Progenitor cell of endocrine pancreas (in vitro differentiated cells): ENCODE data around the gene DLX5. TPM values are rescaled to one million over a fixed set of nuclear protein-coding genes. Genes with fewer than 3 reads are reported as not detected.

ENCODE experiments used
- DNase-seq: peaks from one replicate; pipeline ENCODE4 v3.0.0; 2021; ENCODE audit warnings: low spot score; ENCODE audit not compliant: unreplicated experiment
- H3K27ac Mint-ChIP-seq: 2 replicates; pipeline ENCODE4 v1.8.0; 2021; ENCODE audit warnings: mild to moderate bottlenecking, moderate library complexity, mixed read lengths
- H3K27me3 Mint-ChIP-seq: 2 replicates; pipeline ENCODE4 v1.8.0; 2021; ENCODE audit warnings: mixed read lengths
- H3K36me3 Mint-ChIP-seq: 2 replicates; pipeline ENCODE4 v1.8.0; 2022; ENCODE audit warnings: mixed read lengths; ENCODE audit not compliant: insufficient read depth
- H3K4me1 Mint-ChIP-seq: 2 replicates; pipeline ENCODE4 v1.8.0; 2021; ENCODE audit warnings: low read depth, mixed read lengths
- H3K4me3 Mint-ChIP-seq: 2 replicates; pipeline ENCODE4 v1.8.0; 2021; ENCODE audit warnings: low read depth, mild to moderate bottlenecking, moderate library complexity, mixed read lengths
- H3K9me3 Mint-ChIP-seq: 2 replicates; pipeline ENCODE4 v1.8.0; 2021; ENCODE audit warnings: low read depth, mixed read lengths
- total RNA-seq: library from RNA; stranded (reverse); gene quantifications from 2 replicates; pipeline ENCODE4 v1.2.1, GENCODE V29; 2021
- TF ChIP-seq, protein P1 (sequence below): fragments of 200-600 bp; sonication (generic); IDR thresholded peaks from one replicate; pipeline ENCODE4 v1.5.0; 2021; ENCODE audit warnings: antibody characterized with exemption, mild to moderate bottlenecking; ENCODE audit not compliant: unreplicated experiment

The DLX5 gene
- total RNA-seq, 1 donor from 2014 or later, result 1.7 TPM

DNA sequence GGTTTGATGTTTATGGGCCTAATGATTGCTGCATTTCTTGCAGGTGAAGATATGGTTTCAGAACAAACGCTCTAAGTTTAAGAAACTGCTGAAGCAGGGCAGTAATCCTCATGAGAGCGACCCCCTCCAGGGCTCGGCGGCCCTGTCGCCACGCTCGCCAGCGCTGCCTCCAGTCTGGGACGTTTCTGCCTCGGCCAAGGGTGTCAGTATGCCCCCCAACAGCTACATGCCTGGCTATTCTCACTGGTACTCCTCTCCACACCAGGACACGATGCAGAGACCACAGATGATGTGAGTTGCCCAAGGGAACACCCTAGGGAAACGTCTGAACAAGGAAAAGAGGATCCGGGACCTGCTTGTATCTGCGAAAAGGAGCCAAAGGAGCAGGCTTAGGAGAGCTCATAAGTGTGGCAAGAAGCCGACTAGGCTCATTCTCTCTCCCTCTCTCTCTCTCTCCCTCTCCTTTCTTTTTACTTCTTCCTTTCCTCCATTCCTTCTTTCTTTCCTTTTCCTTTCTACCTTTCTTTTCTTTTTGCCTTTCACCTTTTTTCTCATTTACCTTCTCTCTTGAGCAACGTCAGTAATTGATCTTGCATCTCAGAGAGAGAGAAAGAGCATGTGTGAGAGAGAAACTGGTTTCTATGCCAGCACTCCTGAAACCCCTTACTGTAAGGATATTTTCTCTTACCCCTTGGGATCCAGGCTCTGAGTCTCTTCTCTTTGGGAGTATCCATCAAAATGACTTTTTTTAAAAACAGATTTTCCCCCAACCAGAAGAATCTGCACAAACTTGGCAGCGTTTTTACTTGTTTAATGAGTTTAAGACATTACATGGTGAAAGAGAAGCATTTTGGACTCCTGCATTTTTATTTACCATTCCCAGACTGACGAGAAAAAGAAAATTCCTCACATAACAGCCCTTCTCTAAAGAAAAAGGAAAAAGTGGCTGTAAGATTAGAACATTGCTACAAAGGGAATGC is 14.6 kb downstream of the DLX5 start:
- H3K36me3 Mint-ChIP-seq, result no peaks in the 10 kb centered on the region
- H3K27me3 Mint-ChIP-seq, result peaks cover 88% of the 10 kb centered on the region
- no peaks in the 10 kb centered on the region for H3K9me3 Mint-ChIP-seq
- H3K27ac Mint-ChIP-seq, result no peak overlapping the region
- H3K4me1 Mint-ChIP-seq, result peaks cover 2% of the 10 kb centered on the region
- TF ChIP-seq, protein P1, sequence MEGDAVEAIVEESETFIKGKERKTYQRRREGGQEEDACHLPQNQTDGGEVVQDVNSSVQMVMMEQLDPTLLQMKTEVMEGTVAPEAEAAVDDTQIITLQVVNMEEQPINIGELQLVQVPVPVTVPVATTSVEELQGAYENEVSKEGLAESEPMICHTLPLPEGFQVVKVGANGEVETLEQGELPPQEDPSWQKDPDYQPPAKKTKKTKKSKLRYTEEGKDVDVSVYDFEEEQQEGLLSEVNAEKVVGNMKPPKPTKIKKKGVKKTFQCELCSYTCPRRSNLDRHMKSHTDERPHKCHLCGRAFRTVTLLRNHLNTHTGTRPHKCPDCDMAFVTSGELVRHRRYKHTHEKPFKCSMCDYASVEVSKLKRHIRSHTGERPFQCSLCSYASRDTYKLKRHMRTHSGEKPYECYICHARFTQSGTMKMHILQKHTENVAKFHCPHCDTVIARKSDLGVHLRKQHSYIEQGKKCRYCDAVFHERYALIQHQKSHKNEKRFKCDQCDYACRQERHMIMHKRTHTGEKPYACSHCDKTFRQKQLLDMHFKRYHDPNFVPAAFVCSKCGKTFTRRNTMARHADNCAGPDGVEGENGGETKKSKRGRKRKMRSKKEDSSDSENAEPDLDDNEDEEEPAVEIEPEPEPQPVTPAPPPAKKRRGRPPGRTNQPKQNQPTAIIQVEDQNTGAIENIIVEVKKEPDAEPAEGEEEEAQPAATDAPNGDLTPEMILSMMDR, result no peak
- H3K4me3 Mint-ChIP-seq, result no peak overlapping the region
- no peak for DNase-seq

DNA sequence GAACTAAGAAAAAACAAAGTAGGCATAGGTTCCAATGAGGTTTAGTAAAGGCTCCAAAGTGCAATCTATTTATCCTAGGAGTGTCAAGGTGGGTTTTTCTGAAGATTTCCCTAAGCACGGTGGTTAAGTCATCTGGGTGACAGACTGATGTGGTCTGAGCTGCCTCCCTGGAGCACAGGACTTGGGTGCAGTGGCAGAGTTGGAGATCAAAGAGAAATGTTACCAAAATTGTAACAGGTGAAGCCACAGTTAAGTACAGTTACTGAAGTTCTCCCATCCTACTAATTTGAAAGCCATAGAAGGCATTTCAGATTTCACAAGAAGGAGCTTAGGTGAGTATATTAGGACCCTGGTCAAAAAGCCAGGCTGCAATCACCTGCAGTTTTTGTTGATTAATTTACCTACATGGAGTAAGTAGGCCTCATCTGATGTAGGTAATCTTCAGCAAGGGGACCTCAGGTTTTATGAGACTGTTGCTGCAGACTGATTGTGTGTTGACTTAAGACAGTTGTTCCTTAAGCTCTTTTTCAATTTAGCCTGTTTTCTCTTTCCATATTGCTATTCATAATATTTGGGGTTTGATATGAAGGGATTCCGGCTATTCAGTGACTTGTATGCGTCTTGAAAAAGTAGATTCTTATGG is 16.2 kb downstream of the DLX5 start:
- no peak overlapping the region for H3K27ac Mint-ChIP-seq
- H3K4me3 Mint-ChIP-seq, result no peak overlapping the region
- no peak for DNase-seq
- H3K36me3 Mint-ChIP-seq, result no peaks in the 10 kb centered on the region
- peaks cover 87% of the 10 kb centered on the region for H3K27me3 Mint-ChIP-seq
- TF ChIP-seq, protein P1, result no peak
- H3K9me3 Mint-ChIP-seq, result no peaks in the 10 kb centered on the region
- H3K4me1 Mint-ChIP-seq, result peaks cover 2% of the 10 kb centered on the region

DNA sequence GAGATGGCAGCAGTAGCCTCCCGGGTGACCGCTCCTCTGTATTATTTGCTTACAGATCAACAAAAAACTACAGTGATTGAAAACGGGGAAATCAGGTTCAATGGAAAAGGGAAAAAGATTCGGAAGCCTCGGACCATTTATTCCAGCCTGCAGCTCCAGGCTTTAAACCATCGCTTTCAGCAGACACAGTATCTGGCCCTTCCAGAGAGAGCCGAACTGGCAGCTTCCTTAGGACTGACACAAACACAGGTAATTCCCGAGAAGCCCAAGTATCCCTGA is 17.1 kb downstream of the DLX5 start:
- TF ChIP-seq, protein P1, result no peak
- H3K4me1 Mint-ChIP-seq, result peaks cover 3% of the 10 kb centered on the region
- no peaks in the 10 kb centered on the region for H3K9me3 Mint-ChIP-seq
- H3K27ac Mint-ChIP-seq, result no peak overlapping the region
- no peak for DNase-seq
- H3K36me3 Mint-ChIP-seq, result no peaks in the 10 kb centered on the region
- H3K4me3 Mint-ChIP-seq, result no peak overlapping the region
- H3K27me3 Mint-ChIP-seq, result peaks cover 87% of the 10 kb centered on the region

DNA sequence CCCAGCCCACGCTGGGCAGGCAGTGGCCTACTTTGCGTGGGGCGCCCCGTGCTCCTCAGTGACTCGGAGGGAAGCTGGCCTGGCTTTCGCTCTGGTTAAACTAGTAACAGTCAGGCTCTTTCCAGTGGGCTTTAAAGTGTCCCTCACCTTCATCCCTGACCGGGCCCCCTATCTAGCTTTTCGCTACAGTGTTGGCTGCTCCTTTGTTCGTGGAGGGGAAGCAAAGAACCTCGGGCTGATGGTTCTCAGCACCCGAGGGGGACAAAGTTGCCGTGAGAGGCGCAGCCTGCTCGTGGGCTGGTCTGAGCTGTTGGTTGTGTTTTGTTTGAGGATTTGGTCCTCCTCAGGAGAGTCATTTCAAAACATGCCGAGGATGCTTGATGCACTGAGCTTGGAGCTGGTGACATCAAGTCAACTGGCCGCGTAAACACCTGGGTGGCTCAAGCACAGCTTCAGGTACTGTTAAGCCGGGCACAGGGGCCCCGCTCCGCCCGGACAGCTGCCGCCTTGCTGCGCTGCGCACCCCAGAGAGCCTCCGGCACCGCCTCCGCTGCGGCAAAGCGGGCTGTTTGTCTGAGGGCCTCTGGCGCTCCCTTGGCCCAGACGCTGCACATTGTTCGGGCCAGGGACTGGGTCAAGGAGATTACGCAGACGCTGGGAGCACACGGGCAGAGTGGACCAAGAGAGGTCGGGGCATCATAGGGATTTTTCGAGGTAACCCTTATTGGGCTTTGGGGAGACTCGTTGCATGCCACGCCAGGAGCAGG is 17.6 kb downstream of the DLX5 start:
- DNase-seq, result no peak
- H3K27ac Mint-ChIP-seq, result peak overlapping the region; percentile 45
- H3K9me3 Mint-ChIP-seq, result no peaks in the 10 kb centered on the region
- H3K36me3 Mint-ChIP-seq, result no peaks in the 10 kb centered on the region
- H3K4me3 Mint-ChIP-seq, result peak overlapping the region; percentile 67
- H3K27me3 Mint-ChIP-seq, result peaks cover 87% of the 10 kb centered on the region
- TF ChIP-seq, protein P1, result no peak
- peaks cover 3% of the 10 kb centered on the region for H3K4me1 Mint-ChIP-seq
